Measurements from ENCODE around the gene BLCAP. TPM values are rescaled to one million over a fixed set of nuclear protein-coding genes. Genes with fewer than 3 reads are reported as not detected.

The BLCAP gene
- total and polyA plus RNA-seq, 2 experiments from 2014 or later = 62.2 to 64.8 TPM

DNA sequence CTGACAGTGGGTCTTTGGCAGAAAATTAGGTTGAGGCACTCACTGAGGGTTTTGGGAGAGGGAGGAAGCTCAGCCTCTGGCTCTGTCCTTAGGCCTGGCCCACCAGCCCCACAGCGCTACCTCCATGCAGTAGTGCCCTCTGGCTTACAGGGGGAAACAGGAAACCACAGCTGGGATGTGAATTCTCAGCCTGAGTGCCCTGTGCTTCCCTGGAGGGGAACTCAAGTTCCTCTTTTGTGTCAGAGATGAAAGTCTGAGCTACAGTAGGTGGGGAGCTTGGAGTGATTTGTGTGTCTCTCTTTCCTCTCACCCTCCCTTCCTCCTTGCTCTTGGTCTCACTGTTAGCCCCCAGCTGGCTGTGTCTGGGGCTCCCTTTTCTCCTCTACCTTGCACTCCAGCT, 48.2 kb upstream of the BLCAP start:
- no peak for TF ChIP-seq NANOG (IDR thresholded peaks at IDR 0.05; ENCODE audit: borderline replicate concordance)
- no peak for TF ChIP-seq EZH2phosphoT487 (IDR thresholded peaks at IDR 0.05; ENCODE audit: unreplicated experiment)
- TF ChIP-seq, protein P1, sequence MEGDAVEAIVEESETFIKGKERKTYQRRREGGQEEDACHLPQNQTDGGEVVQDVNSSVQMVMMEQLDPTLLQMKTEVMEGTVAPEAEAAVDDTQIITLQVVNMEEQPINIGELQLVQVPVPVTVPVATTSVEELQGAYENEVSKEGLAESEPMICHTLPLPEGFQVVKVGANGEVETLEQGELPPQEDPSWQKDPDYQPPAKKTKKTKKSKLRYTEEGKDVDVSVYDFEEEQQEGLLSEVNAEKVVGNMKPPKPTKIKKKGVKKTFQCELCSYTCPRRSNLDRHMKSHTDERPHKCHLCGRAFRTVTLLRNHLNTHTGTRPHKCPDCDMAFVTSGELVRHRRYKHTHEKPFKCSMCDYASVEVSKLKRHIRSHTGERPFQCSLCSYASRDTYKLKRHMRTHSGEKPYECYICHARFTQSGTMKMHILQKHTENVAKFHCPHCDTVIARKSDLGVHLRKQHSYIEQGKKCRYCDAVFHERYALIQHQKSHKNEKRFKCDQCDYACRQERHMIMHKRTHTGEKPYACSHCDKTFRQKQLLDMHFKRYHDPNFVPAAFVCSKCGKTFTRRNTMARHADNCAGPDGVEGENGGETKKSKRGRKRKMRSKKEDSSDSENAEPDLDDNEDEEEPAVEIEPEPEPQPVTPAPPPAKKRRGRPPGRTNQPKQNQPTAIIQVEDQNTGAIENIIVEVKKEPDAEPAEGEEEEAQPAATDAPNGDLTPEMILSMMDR (conservative IDR thresholded peaks at IDR 0.05; ENCODE audit: low read depth in 2 of 2) = peak in 1 of 2 experiments; percentile 43; a peak in 2 of 4 replicates
- no peak for TF ChIP-seq JUNB (IDR thresholded peaks at IDR 0.05; ENCODE audit: unreplicated experiment)
- TF ChIP-seq POLR2AphosphoS5 (IDR thresholded peaks at IDR 0.05; ENCODE audit: low read depth) = no peak
- TF ChIP-seq EZH2 (IDR thresholded peaks at IDR 0.05; ENCODE audit: low read depth, unreplicated experiment) = no peak
- TF ChIP-seq, protein P2, sequence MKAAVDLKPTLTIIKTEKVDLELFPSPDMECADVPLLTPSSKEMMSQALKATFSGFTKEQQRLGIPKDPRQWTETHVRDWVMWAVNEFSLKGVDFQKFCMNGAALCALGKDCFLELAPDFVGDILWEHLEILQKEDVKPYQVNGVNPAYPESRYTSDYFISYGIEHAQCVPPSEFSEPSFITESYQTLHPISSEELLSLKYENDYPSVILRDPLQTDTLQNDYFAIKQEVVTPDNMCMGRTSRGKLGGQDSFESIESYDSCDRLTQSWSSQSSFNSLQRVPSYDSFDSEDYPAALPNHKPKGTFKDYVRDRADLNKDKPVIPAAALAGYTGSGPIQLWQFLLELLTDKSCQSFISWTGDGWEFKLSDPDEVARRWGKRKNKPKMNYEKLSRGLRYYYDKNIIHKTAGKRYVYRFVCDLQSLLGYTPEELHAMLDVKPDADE (IDR thresholded peaks at IDR 0.05) = no peak
- H3K4me1 Mint-ChIP-seq = peaks cover 16% of the 10 kb centered on the region
- no peak overlapping the region for H3K27ac Mint-ChIP-seq
- H3K9me3 Mint-ChIP-seq = no peaks in the 10 kb centered on the region
- Histone ChIP-seq H3F3A (replicated peaks; ENCODE audit: low read depth) (no peaks in the 10 kb centered on the region), H3K36me3 (ENCODE audit: insufficient read depth) (no peaks in the 10 kb centered on the region), H3K27me3 (ENCODE audit: insufficient read depth) (no peaks in the 10 kb centered on the region), H3K27ac (ENCODE audit: low read depth) (no peak overlapping the region), H4K20me1 (replicated peaks; ENCODE audit: insufficient read depth) (no peaks in the 10 kb centered on the region), H3K79me2 (replicated peaks; ENCODE audit: insufficient read depth) (no peaks in the 10 kb centered on the region), H3K4me2 (no peak overlapping the region; the same call in 1 of the 2 replicates), H3K4me1 (ENCODE audit: insufficient read depth) (peaks cover 4% of the 10 kb centered on the region; the same call in 1 of the 2 replicates), H3K9me2 (ENCODE audit: insufficient read depth) (no peaks in the 10 kb centered on the region), H3K4me3 (no peak overlapping the region), H2AFZ (peak overlapping the region; percentile 72; the same call in 1 of the 2 replicates)
- ATAC-seq (peak; percentile 87), DNase-seq (ENCODE audit: low spot score) (peak; percentile 72)
- H3K36me3 Mint-ChIP-seq (ENCODE audit: low read depth) = no peaks in the 10 kb centered on the region
- no peak overlapping the region for H3K4me3 Mint-ChIP-seq
- H3K27me3 Mint-ChIP-seq (ENCODE audit: insufficient read depth, low read depth, poor library complexity) = peaks cover 5% of the 10 kb centered on the region

DNA sequence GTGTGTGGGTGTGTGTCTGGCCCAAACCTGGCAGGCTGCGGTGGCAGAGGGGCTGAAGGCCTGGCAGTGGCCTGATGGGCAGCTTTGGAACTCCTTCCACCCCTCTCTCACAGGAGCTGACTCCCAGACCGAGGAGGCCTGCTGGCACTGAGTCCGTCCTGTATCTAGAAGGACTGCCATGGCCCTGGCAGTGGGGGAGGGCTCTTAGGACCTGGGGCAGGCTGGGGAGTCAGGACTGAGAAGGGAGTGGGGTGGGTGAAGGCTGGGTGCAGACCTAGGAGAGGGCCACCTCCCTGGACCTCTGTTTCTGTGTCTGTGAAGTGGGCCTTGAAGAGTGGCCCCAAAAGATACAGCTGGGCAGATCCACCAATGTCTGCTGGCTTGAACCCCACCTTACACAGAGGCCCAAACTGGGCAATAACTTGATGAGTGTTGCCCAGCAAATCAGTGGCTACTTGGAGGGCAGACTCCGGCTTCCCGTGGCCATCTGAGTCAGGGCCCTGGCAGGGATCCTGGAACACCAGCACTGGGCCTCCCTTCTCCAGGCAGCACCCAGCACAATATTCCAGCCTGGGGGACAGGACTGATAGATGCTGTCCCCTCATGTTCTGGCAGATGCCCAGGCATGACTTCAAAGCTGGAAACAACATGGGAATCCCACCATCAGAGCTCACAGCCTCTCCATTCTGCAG, 46.7 kb upstream of the BLCAP start:
- peaks cover 7% of the 10 kb centered on the region for H3K27me3 Mint-ChIP-seq (ENCODE audit: insufficient read depth, low read depth, poor library complexity)
- Histone ChIP-seq H3K79me2 (replicated peaks; ENCODE audit: insufficient read depth) (no peaks in the 10 kb centered on the region), H3K4me1 (ENCODE audit: insufficient read depth) (peaks cover 4% of the 10 kb centered on the region; the same call in 1 of the 2 replicates), H2AFZ (no peak overlapping the region), H4K20me1 (replicated peaks; ENCODE audit: insufficient read depth) (no peaks in the 10 kb centered on the region), H3K9me2 (ENCODE audit: insufficient read depth) (no peaks in the 10 kb centered on the region), H3F3A (replicated peaks; ENCODE audit: low read depth) (no peaks in the 10 kb centered on the region), H3K27ac (ENCODE audit: low read depth) (no peak overlapping the region), H3K4me2 (no peak overlapping the region), H3K27me3 (ENCODE audit: insufficient read depth) (no peaks in the 10 kb centered on the region), H3K4me3 (no peak overlapping the region), H3K36me3 (ENCODE audit: insufficient read depth) (no peaks in the 10 kb centered on the region)
- no peak overlapping the region for H3K27ac Mint-ChIP-seq
- peaks cover 20% of the 10 kb centered on the region for H3K4me1 Mint-ChIP-seq
- H3K9me3 Mint-ChIP-seq = no peaks in the 10 kb centered on the region
- H3K4me3 Mint-ChIP-seq = no peak overlapping the region
- ATAC-seq (no peak), DNase-seq (ENCODE audit: low spot score) (no peak)
- no peaks in the 10 kb centered on the region for H3K36me3 Mint-ChIP-seq (ENCODE audit: low read depth)
- TF ChIP-seq NANOG (IDR thresholded peaks at IDR 0.05; ENCODE audit: borderline replicate concordance) (no peak), ZNF331 (CRISPR knock-in tag; IDR thresholded peaks at IDR 0.05; ENCODE audit: low read depth) (no peak)
- TF ChIP-seq, protein P3, sequence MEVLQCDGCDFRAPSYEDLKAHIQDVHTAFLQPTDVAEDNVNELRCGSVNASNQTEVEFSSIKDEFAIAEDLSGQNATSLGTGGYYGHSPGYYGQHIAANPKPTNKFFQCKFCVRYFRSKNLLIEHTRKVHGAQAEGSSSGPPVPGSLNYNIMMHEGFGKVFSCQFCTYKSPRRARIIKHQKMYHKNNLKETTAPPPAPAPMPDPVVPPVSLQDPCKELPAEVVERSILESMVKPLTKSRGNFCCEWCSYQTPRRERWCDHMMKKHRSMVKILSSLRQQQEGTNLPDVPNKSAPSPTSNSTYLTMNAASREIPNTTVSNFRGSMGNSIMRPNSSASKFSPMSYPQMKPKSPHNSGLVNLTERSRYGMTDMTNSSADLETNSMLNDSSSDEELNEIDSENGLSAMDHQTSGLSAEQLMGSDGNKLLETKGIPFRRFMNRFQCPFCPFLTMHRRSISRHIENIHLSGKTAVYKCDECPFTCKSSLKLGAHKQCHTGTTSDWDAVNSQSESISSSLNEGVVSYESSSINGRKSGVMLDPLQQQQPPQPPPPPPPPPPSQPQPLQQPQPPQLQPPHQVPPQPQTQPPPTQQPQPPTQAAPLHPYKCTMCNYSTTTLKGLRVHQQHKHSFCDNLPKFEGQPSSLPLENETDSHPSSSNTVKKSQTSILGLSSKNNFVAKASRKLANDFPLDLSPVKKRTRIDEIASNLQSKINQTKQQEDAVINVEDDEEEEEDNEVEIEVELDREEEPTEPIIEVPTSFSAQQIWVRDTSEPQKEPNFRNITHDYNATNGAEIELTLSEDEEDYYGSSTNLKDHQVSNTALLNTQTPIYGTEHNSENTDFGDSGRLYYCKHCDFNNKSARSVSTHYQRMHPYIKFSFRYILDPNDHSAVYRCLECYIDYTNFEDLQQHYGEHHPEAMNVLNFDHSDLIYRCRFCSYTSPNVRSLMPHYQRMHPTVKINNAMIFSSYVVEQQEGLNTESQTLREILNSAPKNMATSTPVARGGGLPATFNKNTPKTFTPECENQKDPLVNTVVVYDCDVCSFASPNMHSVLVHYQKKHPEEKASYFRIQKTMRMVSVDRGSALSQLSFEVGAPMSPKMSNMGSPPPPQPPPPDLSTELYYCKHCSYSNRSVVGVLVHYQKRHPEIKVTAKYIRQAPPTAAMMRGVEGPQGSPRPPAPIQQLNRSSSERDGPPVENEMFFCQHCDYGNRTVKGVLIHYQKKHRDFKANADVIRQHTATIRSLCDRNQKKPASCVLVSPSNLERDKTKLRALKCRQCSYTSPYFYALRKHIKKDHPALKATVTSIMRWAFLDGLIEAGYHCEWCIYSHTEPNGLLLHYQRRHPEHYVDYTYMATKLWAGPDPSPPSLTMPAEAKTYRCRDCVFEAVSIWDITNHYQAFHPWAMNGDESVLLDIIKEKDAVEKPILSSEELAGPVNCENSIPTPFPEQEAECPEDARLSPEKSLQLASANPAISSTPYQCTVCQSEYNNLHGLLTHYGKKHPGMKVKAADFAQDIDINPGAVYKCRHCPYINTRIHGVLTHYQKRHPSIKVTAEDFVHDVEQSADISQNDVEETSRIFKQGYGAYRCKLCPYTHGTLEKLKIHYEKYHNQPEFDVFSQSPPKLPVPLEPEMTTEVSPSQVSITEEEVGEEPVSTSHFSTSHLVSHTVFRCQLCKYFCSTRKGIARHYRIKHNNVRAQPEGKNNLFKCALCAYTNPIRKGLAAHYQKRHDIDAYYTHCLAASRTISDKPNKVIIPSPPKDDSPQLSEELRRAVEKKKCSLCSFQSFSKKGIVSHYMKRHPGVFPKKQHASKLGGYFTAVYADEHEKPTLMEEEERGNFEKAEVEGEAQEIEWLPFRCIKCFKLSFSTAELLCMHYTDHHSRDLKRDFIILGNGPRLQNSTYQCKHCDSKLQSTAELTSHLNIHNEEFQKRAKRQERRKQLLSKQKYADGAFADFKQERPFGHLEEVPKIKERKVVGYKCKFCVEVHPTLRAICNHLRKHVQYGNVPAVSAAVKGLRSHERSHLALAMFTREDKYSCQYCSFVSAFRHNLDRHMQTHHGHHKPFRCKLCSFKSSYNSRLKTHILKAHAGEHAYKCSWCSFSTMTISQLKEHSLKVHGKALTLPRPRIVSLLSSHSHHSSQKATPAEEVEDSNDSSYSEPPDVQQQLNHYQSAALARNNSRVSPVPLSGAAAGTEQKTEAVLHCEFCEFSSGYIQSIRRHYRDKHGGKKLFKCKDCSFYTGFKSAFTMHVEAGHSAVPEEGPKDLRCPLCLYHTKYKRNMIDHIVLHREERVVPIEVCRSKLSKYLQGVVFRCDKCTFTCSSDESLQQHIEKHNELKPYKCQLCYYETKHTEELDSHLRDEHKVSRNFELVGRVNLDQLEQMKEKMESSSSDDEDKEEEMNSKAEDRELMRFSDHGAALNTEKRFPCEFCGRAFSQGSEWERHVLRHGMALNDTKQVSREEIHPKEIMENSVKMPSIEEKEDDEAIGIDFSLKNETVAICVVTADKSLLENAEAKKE (CRISPR knock-in tag; IDR thresholded peaks at IDR 0.05) = no peak
- TF ChIP-seq, protein P1 (conservative IDR thresholded peaks at IDR 0.05; ENCODE audit: low read depth in 2 of 2) = no peak

All from GM23338 (cell line).